Panc1 (cell line): ENCODE measurements around the gene USP15. TPM values are rescaled to one million over a fixed set of nuclear protein-coding genes. Genes with fewer than 3 reads are reported as not detected.

Experiments used
- ATAC-seq: fragments of 200-7000 bp; cut with Tn5 transposase; 2 replicates; pipeline ENCODE4 v1.9.1; 2020; ENCODE audit warnings: mild to moderate bottlenecking, moderate library complexity
- BruUV-seq: library from RNA; stranded (reverse); fragments of 400-500 nt; replicated peaks from 2 replicates; lab custom pipeline; 2021; lab: Mats Ljungman, UMichigan
- CTCF ChIA-PET: fragments of 300-600 bp; sonication (Branson Sonifier 250); formaldehyde crosslinking; loops from one replicate; lab custom pipeline; 2022; ENCODE audit warnings: antibody characterized with exemption; lab: Charles Lee
- POLR2A ChIA-PET: fragments of 300-600 bp; sonication (Branson Sonifier 250); formaldehyde crosslinking; loops from one replicate; lab custom pipeline; 2022; ENCODE audit warnings: antibody characterized with exemption; lab: Charles Lee
- DNase-seq: peaks from one replicate; pipeline ENCODE4 v3.0.0-alpha.2; 2010; ENCODE audit warnings: low read depth, low spot score
- H3K27ac ChIP-seq: 2 replicates; pipeline ENCODE4 v1.5.1; 2011; ENCODE audit warnings: mild to moderate bottlenecking, low read length, inconsistent platforms
- H3K27me3 ChIP-seq: fragments of 200-500 bp; sonication (Bioruptor generic); 2 replicates; pipeline ENCODE4 v1.6.0; 2014; ENCODE audit warnings: low read length, inconsistent platforms; ENCODE audit not compliant: control insufficient read depth, insufficient read depth
- H3K36me3 ChIP-seq: fragments of 200-500 bp; sonication (Bioruptor generic); 2 replicates; pipeline ENCODE4 v1.5.1; 2014; ENCODE audit warnings: inconsistent platforms, mild to moderate bottlenecking, low read length, moderate library complexity; ENCODE audit not compliant: control insufficient read depth, insufficient read depth
- H3K4me1 ChIP-seq: 2 replicates; pipeline ENCODE4 v1.5.1; 2011; ENCODE audit warnings: inconsistent platforms, mild to moderate bottlenecking, low read length, moderate library complexity; ENCODE audit not compliant: control insufficient read depth, insufficient read depth
- H3K4me3 ChIP-seq, 2 experiments: 2 replicates each; pipeline ENCODE4 v1.5.1; 2011 to 2012; ENCODE audit warnings: low read depth in 2 of 2, low read length in 2 of 2, mild to moderate bottlenecking in 2 of 2, inconsistent platforms in 1 of 2, moderate library complexity in 1 of 2
- H3K9me3 ChIP-seq: fragments of 200-500 bp; sonication (Bioruptor generic); 2 replicates; pipeline ENCODE4 v1.5.1; 2014; ENCODE audit warnings: low read depth, mild to moderate bottlenecking, inconsistent platforms, low read length, moderate library complexity; ENCODE audit not compliant: control insufficient read depth, insufficient read depth
- POLR2AphosphoS5 ChIP-seq: IDR thresholded peaks from 2 replicates; pipeline ENCODE4 v1.6.1; 2012; ENCODE audit warnings: mild to moderate bottlenecking, low read depth, low read length, moderate library complexity
- SIN3A ChIP-seq: IDR thresholded peaks from 2 replicates; pipeline ENCODE4 v1.6.1; 2012; ENCODE audit warnings: low read depth, mild to moderate bottlenecking, low read length, moderate library complexity, borderline replicate concordance; ENCODE audit not compliant: insufficient read depth
- TCF7L2 ChIP-seq: IDR thresholded peaks from 2 replicates; pipeline ENCODE4 v1.6.1; 2011; ENCODE audit warnings: mild to moderate bottlenecking, low read depth, low read length, inconsistent platforms
- in situ Hi-C: cut with HindIII; loops from 2 replicates; pipeline ENCODE4 v1.10.0; 2016; ENCODE audit warnings: low sequenced_read_pairs, low pct_unique_long_range_greater_than_20kb
- intact Hi-C: fragments of 100-400 bp; cut with micrococcal nuclease; formaldehyde crosslinking; loops from one replicate; pipeline ENCODE4 v1.10.0; 2022; ENCODE audit not compliant: unreplicated experiment
- total RNA-seq: library from RNA; stranded (reverse); gene quantifications from one replicate; pipeline ENCODE4 v1.2.1, GENCODE V29; 2021; ENCODE audit not compliant: unreplicated experiment
- TF ChIP-seq, protein P1 (sequence below): fragments of 450-650 bp; IDR thresholded peaks from 2 replicates; pipeline ENCODE4 v1.5.1; 2017; ENCODE audit warnings: mild to moderate bottlenecking
- TF ChIP-seq, protein P2 (sequence below), 2 experiments: IDR thresholded peaks; 2 replicates each; pipeline ENCODE4 v1.6.1; 2011 to 2012; ENCODE audit warnings: low read depth in 2 of 2, control low read depth in 1 of 2, low read length in 1 of 2, mild to moderate bottlenecking in 1 of 2, moderate library complexity in 1 of 2; ENCODE audit not compliant: insufficient read depth in 1 of 2

USP15 gene
- total RNA-seq, 1 experiment from 2014 or later: 35.4 TPM

DNA sequence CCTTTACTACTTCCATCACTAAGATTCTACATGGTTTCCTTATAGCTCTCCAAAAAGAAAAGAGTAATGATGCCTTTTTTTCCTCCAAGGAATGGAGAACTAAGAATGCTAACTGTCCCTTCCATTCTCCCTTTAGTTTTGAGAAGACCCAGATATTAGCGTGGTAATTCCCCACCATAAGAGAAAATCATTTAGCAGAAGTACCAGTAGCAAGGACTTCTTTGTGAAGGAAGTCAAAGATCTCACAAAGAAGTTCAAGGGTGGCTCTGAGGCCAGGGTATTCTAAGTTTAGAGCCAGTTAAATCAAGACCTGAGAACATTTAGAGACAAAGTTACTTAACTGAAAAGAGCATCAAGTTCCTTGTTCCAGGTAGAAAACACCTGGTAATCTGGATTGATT, 7.3 kb downstream of the USP15 start:
- TF ChIP-seq, protein P1, sequence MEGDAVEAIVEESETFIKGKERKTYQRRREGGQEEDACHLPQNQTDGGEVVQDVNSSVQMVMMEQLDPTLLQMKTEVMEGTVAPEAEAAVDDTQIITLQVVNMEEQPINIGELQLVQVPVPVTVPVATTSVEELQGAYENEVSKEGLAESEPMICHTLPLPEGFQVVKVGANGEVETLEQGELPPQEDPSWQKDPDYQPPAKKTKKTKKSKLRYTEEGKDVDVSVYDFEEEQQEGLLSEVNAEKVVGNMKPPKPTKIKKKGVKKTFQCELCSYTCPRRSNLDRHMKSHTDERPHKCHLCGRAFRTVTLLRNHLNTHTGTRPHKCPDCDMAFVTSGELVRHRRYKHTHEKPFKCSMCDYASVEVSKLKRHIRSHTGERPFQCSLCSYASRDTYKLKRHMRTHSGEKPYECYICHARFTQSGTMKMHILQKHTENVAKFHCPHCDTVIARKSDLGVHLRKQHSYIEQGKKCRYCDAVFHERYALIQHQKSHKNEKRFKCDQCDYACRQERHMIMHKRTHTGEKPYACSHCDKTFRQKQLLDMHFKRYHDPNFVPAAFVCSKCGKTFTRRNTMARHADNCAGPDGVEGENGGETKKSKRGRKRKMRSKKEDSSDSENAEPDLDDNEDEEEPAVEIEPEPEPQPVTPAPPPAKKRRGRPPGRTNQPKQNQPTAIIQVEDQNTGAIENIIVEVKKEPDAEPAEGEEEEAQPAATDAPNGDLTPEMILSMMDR: no peak
- TF ChIP-seq, protein P2, sequence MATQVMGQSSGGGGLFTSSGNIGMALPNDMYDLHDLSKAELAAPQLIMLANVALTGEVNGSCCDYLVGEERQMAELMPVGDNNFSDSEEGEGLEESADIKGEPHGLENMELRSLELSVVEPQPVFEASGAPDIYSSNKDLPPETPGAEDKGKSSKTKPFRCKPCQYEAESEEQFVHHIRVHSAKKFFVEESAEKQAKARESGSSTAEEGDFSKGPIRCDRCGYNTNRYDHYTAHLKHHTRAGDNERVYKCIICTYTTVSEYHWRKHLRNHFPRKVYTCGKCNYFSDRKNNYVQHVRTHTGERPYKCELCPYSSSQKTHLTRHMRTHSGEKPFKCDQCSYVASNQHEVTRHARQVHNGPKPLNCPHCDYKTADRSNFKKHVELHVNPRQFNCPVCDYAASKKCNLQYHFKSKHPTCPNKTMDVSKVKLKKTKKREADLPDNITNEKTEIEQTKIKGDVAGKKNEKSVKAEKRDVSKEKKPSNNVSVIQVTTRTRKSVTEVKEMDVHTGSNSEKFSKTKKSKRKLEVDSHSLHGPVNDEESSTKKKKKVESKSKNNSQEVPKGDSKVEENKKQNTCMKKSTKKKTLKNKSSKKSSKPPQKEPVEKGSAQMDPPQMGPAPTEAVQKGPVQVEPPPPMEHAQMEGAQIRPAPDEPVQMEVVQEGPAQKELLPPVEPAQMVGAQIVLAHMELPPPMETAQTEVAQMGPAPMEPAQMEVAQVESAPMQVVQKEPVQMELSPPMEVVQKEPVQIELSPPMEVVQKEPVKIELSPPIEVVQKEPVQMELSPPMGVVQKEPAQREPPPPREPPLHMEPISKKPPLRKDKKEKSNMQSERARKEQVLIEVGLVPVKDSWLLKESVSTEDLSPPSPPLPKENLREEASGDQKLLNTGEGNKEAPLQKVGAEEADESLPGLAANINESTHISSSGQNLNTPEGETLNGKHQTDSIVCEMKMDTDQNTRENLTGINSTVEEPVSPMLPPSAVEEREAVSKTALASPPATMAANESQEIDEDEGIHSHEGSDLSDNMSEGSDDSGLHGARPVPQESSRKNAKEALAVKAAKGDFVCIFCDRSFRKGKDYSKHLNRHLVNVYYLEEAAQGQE (IDR thresholded peaks at IDR 0.05; ENCODE audit: insufficient read depth in 1 of 2, low read depth in 2 of 2, low read length in 1 of 2): no peak
- TF ChIP-seq POLR2AphosphoS5: no peak
- TF ChIP-seq TCF7L2: no peak
- TF ChIP-seq SIN3A: no peak
- CTCF ChIA-PET: no interaction called here
- intact Hi-C loops: no loop called here
- Histone ChIP-seq H3K9me3 (no peaks in the 10 kb centered on the region), H3K4me1 (peaks cover 9% of the 10 kb centered on the region; the same call in 1 of the 2 replicates), H3K27ac (no peak overlapping the region), H3K4me3 (no peak overlapping the region), H3K36me3 (no peaks in the 10 kb centered on the region), H3K27me3 (no peaks in the 10 kb centered on the region)
- ATAC-seq (no peak), DNase-seq (no peak)
- no TSS peak for BruUV-seq
- POLR2A ChIA-PET: no interaction called here
- in situ Hi-C loops: no loop called here

DNA sequence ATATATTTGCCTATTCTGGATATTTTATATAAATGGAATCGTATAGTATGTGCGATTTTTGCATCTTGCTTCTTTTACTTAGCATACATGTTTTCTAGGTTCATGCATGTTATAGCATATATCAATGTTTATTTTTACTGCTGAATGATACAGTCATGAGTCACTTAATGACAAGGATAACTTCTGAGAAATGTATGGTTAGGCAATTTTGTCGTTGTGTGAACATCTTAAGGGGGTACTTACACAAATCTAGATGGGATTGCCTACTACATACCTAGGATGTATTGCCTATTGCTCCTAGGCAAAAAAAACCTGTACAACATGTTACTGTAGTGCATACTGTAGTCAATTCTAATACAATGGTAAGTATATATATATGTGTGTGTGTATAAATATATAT, 8.8 kb downstream of the USP15 start:
- POLR2A ChIA-PET: no interaction called here
- TF ChIP-seq, protein P1: no peak
- TF ChIP-seq SIN3A (no peak), POLR2AphosphoS5 (no peak), TCF7L2 (no peak)
- TF ChIP-seq, protein P2 (IDR thresholded peaks at IDR 0.05; ENCODE audit: insufficient read depth in 1 of 2, low read depth in 2 of 2, low read length in 1 of 2): no peak
- intact Hi-C loops: no loop called here

More for the DNA sequence above, 8.8 kb downstream of the USP15 start:
- BruUV-seq: no TSS peak
- Histone ChIP-seq H3K4me1 (peaks cover 9% of the 10 kb centered on the region; the same call in 1 of the 2 replicates), H3K9me3 (no peaks in the 10 kb centered on the region), H3K27ac (no peak overlapping the region), H3K36me3 (no peaks in the 10 kb centered on the region), H3K27me3 (no peaks in the 10 kb centered on the region), H3K4me3 (no peak overlapping the region)
- ATAC-seq (no peak; the same call in 1 of the 2 replicates), DNase-seq (no peak)
- CTCF ChIA-PET: no interaction called here
- in situ Hi-C loops: no loop called here
